Stimulated activated CD4-positive, alpha-beta T cell treated with anti-CD3 and anti-CD28 coated beads, Interleukin-12 subunit alpha, Interleukin-12 subunit beta, amount 100 ng/mL, for 4 hours (primary cell): ENCODE data around the gene PTPRT.

Source experiments
- DNase-seq: peaks from one replicate; pipeline ENCODE4 v3.0.0-alpha.2; 2020

Gene PTPRT

GRCh38 chr20:42775866-42776265 lies 413.8 kb downstream of the PTPRT start:
- no peak for DNase-seq

- no peak for DNase-seq
These were observed 414.7 kb downstream of the PTPRT start for GRCh38 chr20:42775037-42775436.

- DNase-seq, result no peak
These were observed 426.7 kb downstream of the PTPRT start for GRCh38 chr20:42763015-42763414.

- no peak for DNase-seq
These were observed 432.7 kb downstream of the PTPRT start for GRCh38 chr20:42756991-42757390.

GRCh38 chr20:42754706-42755105 lies 435.0 kb downstream of the PTPRT start:
- no peak for DNase-seq

GRCh38 chr20:42752620-42753019 lies 437.1 kb downstream of the PTPRT start:
- no peak for DNase-seq

- no peak for DNase-seq
These were observed 440.1 kb downstream of the PTPRT start for GRCh38 chr20:42749556-42749955.

- no peak for DNase-seq
These were observed 441.8 kb downstream of the PTPRT start for GRCh38 chr20:42747765-42748411.

GRCh38 chr20:42744756-42745465 lies 444.8 kb downstream of the PTPRT start:
- no peak for DNase-seq

GRCh38 chr20:42742926-42743325 lies 446.8 kb downstream of the PTPRT start:
- no peak for DNase-seq

GRCh38 chr20:42741906-42742305 lies 447.8 kb downstream of the PTPRT start:
- DNase-seq, result no peak

- DNase-seq, result no peak
These were observed 449.4 kb downstream of the PTPRT start for GRCh38 chr20:42740226-42740870.

GRCh38 chr20:42739683-42740082 lies 450.0 kb downstream of the PTPRT start:
- no peak for DNase-seq

GRCh38 chr20:42735539-42735938 lies 454.2 kb downstream of the PTPRT start:
- no peak for DNase-seq

GRCh38 chr20:42734660-42735368 lies 454.9 kb downstream of the PTPRT start:
- no peak for DNase-seq

GRCh38 chr20:42721923-42722322 lies 467.8 kb downstream of the PTPRT start:
- DNase-seq, result no peak

GRCh38 chr20:42714298-42715141 lies 475.2 kb downstream of the PTPRT start:
- DNase-seq, result no peak

- DNase-seq, result no peak
These were observed 481.4 kb downstream of the PTPRT start for GRCh38 chr20:42708266-42708665.

GRCh38 chr20:42706759-42707158 lies 482.9 kb downstream of the PTPRT start:
- no peak for DNase-seq

GRCh38 chr20:42705550-42705949 lies 484.2 kb downstream of the PTPRT start:
- DNase-seq, result no peak

GRCh38 chr20:42703744-42704143 lies 486.0 kb downstream of the PTPRT start:
- DNase-seq, result no peak

GRCh38 chr20:42701948-42702347 lies 487.8 kb downstream of the PTPRT start:
- DNase-seq, result no peak

GRCh38 chr20:42700372-42700771 lies 489.3 kb downstream of the PTPRT start:
- no peak for DNase-seq
